OCI-LY3 (cell line): Measurements from ENCODE around the gene LXN.

ENCODE experiments used
- H2AFZ ChIP-seq: fragments of 200-600, 300-600 bp; shearing (Covaris generic); 2 replicates; pipeline ENCODE4 v1.6.0; 2014; ENCODE audit warnings: antibody characterized with exemption, low read depth, low read length
- H3K27ac ChIP-seq: fragments of 200-600, 300-600 bp; sonication (generic); 2 replicates; pipeline ENCODE4 v1.5.1; 2014; ENCODE audit warnings: mild to moderate bottlenecking, low read length, moderate library complexity, mixed read lengths
- H3K27me3 ChIP-seq: fragments of 200-600, 300-600 bp; sonication (generic); 2 replicates; pipeline ENCODE4 v1.6.1; 2014; ENCODE audit warnings: low read depth, low read length, mixed read lengths
- H3K36me3 ChIP-seq: fragments of 200-600, 300-600 bp; sonication (generic); replicated peaks from 2 replicates; pipeline ENCODE3; 2014; ENCODE audit warnings: low read depth, low read length, mixed read lengths
- H3K4me1 ChIP-seq: fragments of 300-600, 200-600 bp; sonication (generic); 2 replicates; pipeline ENCODE4 v1.6.1; 2014; ENCODE audit warnings: low read length, mixed read lengths
- H3K4me2 ChIP-seq: fragments of 200-600, 300-600 bp; sonication (generic); 2 replicates; pipeline ENCODE4 v1.6.1; 2014; ENCODE audit warnings: low read length, mixed read lengths
- H3K4me3 ChIP-seq: fragments of 300-600, 200-600 bp; sonication (generic); 2 replicates; pipeline ENCODE4 v1.5.1; 2014; ENCODE audit warnings: antibody characterized with exemption, mild to moderate bottlenecking, low read length, moderate library complexity
- H3K79me2 ChIP-seq: fragments of 300-600, 200-600 bp; shearing (Covaris generic); 2 replicates; pipeline ENCODE4 v1.6.1; 2014; ENCODE audit warnings: mild to moderate bottlenecking, low read length, mixed read lengths
- H3K9ac ChIP-seq: fragments of 300-600, 200-600 bp; shearing (Covaris generic); 2 replicates; pipeline ENCODE4 v1.6.0; 2014; ENCODE audit warnings: mild to moderate bottlenecking, low read length, moderate library complexity
- H3K9me3 ChIP-seq: fragments of 200-600, 300-600 bp; shearing (Covaris generic); 2 replicates; pipeline ENCODE4 v1.6.1; 2014; ENCODE audit warnings: low read length, mixed read lengths; ENCODE audit not compliant: insufficient read depth
- H4K20me1 ChIP-seq: fragments of 200-600, 300-600 bp; sonication (generic); 2 replicates; pipeline ENCODE4 v1.6.1; 2016; ENCODE audit warnings: low read length, mixed read lengths; ENCODE audit not compliant: insufficient read depth
- CTCF ChIP-seq: fragments of 200-600, 300-600 bp; sonication (generic); IDR thresholded peaks from 2 replicates; pipeline ENCODE4 v1.5.1; 2014; ENCODE audit warnings: antibody characterized with exemption, low read length, low read depth
- EZH2phosphoT487 ChIP-seq: fragments of 200-600 bp; shearing (Covaris generic); IDR thresholded peaks from 2 replicates; pipeline ENCODE4 v1.6.1; 2018; ENCODE audit warnings: antibody characterized with exemption, mixed run types, low read depth

Gene LXN

GRCh38 chr3:158671821-158672214 is 630 bp downstream of the LXN start:
- H4K20me1 ChIP-seq, result no peaks in the 10 kb centered on the region
- H2AFZ ChIP-seq, result no peak overlapping the region
- no peak overlapping the region for H3K4me2 ChIP-seq
- TF ChIP-seq CTCF (no peak), EZH2phosphoT487 (no peak)
- H3K4me1 ChIP-seq, result no peaks in the 10 kb centered on the region
- H3K27ac ChIP-seq, result no peak overlapping the region
- H3K9ac ChIP-seq, result no peak overlapping the region
- H3K9me3 ChIP-seq, result no peaks in the 10 kb centered on the region
- no peaks in the 10 kb centered on the region for H3K27me3 ChIP-seq
- no peaks in the 10 kb centered on the region for H3K79me2 ChIP-seq
- no peak overlapping the region for H3K4me3 ChIP-seq
- peaks cover 8% of the 10 kb centered on the region for H3K36me3 ChIP-seq

- H3K9ac ChIP-seq, result no peak overlapping the region
- no peaks in the 10 kb centered on the region for H3K9me3 ChIP-seq
- TF ChIP-seq EZH2phosphoT487, result no peak
- TF ChIP-seq CTCF, result no peak
- H3K4me3 ChIP-seq, result no peak overlapping the region
- no peak overlapping the region for H3K27ac ChIP-seq
- no peaks in the 10 kb centered on the region for H3K79me2 ChIP-seq
- H3K4me2 ChIP-seq, result no peak overlapping the region
- H2AFZ ChIP-seq, result no peak overlapping the region
- no peaks in the 10 kb centered on the region for H4K20me1 ChIP-seq
- no peaks in the 10 kb centered on the region for H3K27me3 ChIP-seq
- H3K36me3 ChIP-seq, result peaks cover 13% of the 10 kb centered on the region
- H3K4me1 ChIP-seq, result no peaks in the 10 kb centered on the region
Measured at GRCh38 chr3:158668506-158668905, 3.9 kb downstream of the LXN start.

- Histone ChIP-seq H3K4me1 (no peaks in the 10 kb centered on the region), H3K79me2 (no peaks in the 10 kb centered on the region), H2AFZ (no peak overlapping the region), H3K9me3 (no peaks in the 10 kb centered on the region), H4K20me1 (no peaks in the 10 kb centered on the region), H3K27me3 (no peaks in the 10 kb centered on the region), H3K4me3 (no peak overlapping the region), H3K4me2 (no peak overlapping the region), H3K9ac (no peak overlapping the region), H3K27ac (no peak overlapping the region), H3K36me3 (peaks cover 20% of the 10 kb centered on the region)
- TF ChIP-seq EZH2phosphoT487 (no peak), CTCF (no peak)
Measured at GRCh38 chr3:158666416-158666815, 6.0 kb downstream of the LXN start.

GRCh38 chr3:158663832-158664231 is 8.6 kb downstream of the LXN start:
- H2AFZ ChIP-seq, result no peak overlapping the region
- no peaks in the 10 kb centered on the region for H3K9me3 ChIP-seq
- no peak overlapping the region for H3K9ac ChIP-seq
- peaks cover 31% of the 10 kb centered on the region for H3K36me3 ChIP-seq
- H3K27ac ChIP-seq, result no peak overlapping the region
- H3K4me1 ChIP-seq, result no peaks in the 10 kb centered on the region
- no peaks in the 10 kb centered on the region for H3K79me2 ChIP-seq
- no peaks in the 10 kb centered on the region for H3K27me3 ChIP-seq
- H4K20me1 ChIP-seq, result no peaks in the 10 kb centered on the region
- H3K4me3 ChIP-seq, result no peak overlapping the region
- H3K4me2 ChIP-seq, result no peak overlapping the region
- TF ChIP-seq EZH2phosphoT487, result no peak
- no peak for TF ChIP-seq CTCF
